NCI-H2029 (cell line): ENCODE results near the gene PRH2.

ENCODE experiments used
- DNase-seq: peaks from one replicate; lab custom pipeline; 2025; lab: John Stamatoyannopoulos, UW

The PRH2 gene

GRCh38 chr12:10960211-10960610 is 31.2 kb downstream of the PRH2 start:
- no peak for DNase-seq

- no peak for DNase-seq
Observed at GRCh38 chr12:10965476-10965875, 36.4 kb downstream of the PRH2 start.

- DNase-seq, result no peak
Observed at GRCh38 chr12:10966314-10966713, 37.3 kb downstream of the PRH2 start.

- DNase-seq, result no peak
Observed at GRCh38 chr12:10967409-10967808, 38.4 kb downstream of the PRH2 start.

- DNase-seq, result no peak
Observed at GRCh38 chr12:10968765-10969456, 39.9 kb downstream of the PRH2 start.

GRCh38 chr12:10974965-10975364 is 45.9 kb downstream of the PRH2 start:
- DNase-seq, result no peak

GRCh38 chr12:10982244-10982643 is 53.2 kb downstream of the PRH2 start:
- no peak for DNase-seq
